Progenitor cell of endocrine pancreas (in vitro differentiated cells): Measurements from ENCODE around the gene IL17RE. TPM values are rescaled to one million over a fixed set of nuclear protein-coding genes. Genes with fewer than 3 reads are reported as not detected.

Source experiments
- DNase-seq: peaks from one replicate; pipeline ENCODE4 v3.0.0; 2021; ENCODE audit warnings: low spot score; ENCODE audit not compliant: unreplicated experiment
- H3K27ac Mint-ChIP-seq: 2 replicates; pipeline ENCODE4 v1.8.0; 2021; ENCODE audit warnings: mild to moderate bottlenecking, moderate library complexity, mixed read lengths
- H3K27me3 Mint-ChIP-seq: 2 replicates; pipeline ENCODE4 v1.8.0; 2021; ENCODE audit warnings: mixed read lengths
- H3K36me3 Mint-ChIP-seq: 2 replicates; pipeline ENCODE4 v1.8.0; 2022; ENCODE audit warnings: mixed read lengths; ENCODE audit not compliant: insufficient read depth
- H3K4me1 Mint-ChIP-seq: 2 replicates; pipeline ENCODE4 v1.8.0; 2021; ENCODE audit warnings: low read depth, mixed read lengths
- H3K4me3 Mint-ChIP-seq: 2 replicates; pipeline ENCODE4 v1.8.0; 2021; ENCODE audit warnings: low read depth, mild to moderate bottlenecking, moderate library complexity, mixed read lengths
- H3K9me3 Mint-ChIP-seq: 2 replicates; pipeline ENCODE4 v1.8.0; 2021; ENCODE audit warnings: low read depth, mixed read lengths
- total RNA-seq: library from RNA; stranded (reverse); gene quantifications from 2 replicates; pipeline ENCODE4 v1.2.1, GENCODE V29; 2021
- TF ChIP-seq, protein P1 (sequence below): fragments of 200-600 bp; sonication (generic); IDR thresholded peaks from one replicate; pipeline ENCODE4 v1.5.0; 2021; ENCODE audit warnings: antibody characterized with exemption, mild to moderate bottlenecking; ENCODE audit not compliant: unreplicated experiment

Gene IL17RE
- total RNA-seq, 1 donor from 2014 or later, result 4.9 TPM

DNA sequence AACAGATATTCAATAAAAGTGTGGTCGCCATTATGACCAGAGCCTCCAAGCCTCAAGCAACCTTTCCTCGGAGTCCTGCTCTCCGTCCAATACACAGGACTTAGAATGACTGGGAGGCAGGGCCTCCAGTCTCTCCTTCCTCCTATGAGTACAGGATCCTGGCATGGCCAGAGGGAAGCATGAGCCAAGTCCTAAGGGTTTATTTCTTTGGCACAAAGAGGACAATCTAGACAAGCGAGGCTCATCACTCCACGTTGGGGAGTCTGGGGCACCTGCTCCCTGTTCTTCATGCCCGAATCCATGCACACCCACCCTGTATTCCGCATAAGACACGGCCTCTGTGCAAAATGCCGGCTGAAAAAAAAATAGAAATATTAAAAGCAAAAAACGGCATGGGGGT is 42.7 kb downstream of the IL17RE start:
- TF ChIP-seq, protein P1, sequence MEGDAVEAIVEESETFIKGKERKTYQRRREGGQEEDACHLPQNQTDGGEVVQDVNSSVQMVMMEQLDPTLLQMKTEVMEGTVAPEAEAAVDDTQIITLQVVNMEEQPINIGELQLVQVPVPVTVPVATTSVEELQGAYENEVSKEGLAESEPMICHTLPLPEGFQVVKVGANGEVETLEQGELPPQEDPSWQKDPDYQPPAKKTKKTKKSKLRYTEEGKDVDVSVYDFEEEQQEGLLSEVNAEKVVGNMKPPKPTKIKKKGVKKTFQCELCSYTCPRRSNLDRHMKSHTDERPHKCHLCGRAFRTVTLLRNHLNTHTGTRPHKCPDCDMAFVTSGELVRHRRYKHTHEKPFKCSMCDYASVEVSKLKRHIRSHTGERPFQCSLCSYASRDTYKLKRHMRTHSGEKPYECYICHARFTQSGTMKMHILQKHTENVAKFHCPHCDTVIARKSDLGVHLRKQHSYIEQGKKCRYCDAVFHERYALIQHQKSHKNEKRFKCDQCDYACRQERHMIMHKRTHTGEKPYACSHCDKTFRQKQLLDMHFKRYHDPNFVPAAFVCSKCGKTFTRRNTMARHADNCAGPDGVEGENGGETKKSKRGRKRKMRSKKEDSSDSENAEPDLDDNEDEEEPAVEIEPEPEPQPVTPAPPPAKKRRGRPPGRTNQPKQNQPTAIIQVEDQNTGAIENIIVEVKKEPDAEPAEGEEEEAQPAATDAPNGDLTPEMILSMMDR, result no peak
- H3K27ac Mint-ChIP-seq, result peak overlapping the region; percentile 20
- H3K4me3 Mint-ChIP-seq, result peak overlapping the region; percentile 38
- peaks cover 1% of the 10 kb centered on the region for H3K4me1 Mint-ChIP-seq
- H3K27me3 Mint-ChIP-seq, result peaks cover 3% of the 10 kb centered on the region
- no peaks in the 10 kb centered on the region for H3K9me3 Mint-ChIP-seq
- DNase-seq, result no peak
- peaks cover 9% of the 10 kb centered on the region for H3K36me3 Mint-ChIP-seq

DNA sequence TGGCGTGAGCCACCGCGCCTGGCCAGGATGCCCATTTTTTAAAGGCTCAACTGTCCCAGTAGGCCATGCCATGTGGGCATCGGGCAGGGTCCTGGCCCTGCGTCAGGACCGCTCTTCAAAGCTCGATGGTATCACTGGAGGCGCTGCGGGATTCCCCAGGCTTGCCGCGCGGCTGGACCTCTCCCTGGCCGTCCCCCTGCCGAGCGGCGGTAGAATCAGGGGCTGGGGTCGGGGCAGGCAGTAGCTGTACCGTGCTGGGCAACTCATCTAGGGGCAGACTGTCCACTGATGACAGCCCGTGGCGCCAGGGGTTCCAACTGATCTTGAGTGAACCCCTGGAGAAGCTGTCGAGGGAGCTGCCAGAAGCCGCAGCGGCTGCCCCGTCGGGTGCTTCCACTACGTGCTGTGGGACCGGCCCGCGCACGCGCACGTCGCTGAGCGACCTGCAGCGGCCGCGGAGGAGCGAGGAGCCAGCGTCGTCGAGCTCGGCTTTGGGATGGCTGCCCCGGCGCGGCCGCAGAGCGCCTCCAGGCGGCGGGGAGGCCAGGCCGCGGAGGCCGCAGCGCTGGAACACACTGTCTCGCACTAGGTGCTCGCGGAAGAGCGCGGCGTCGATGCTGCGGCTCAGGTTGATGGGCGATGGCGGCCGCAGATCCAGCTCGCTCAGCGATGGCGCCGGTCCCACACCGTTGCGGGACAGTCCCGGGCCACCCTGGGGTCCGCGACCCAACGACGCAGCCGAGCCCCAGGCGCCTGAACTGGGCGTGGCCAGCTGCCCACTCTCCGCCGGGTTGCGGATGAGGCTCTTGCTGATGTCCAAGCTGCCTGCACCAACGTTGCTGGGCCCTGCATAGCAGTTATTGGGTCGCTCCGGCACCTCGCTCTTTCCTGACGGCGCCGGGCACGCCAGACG is 43.7 kb downstream of the IL17RE start:
- TF ChIP-seq, protein P1, result peak; percentile 73
- peak; percentile 71 for DNase-seq
- Mint-ChIP-seq H3K4me1 (peaks cover 1% of the 10 kb centered on the region), H3K9me3 (no peaks in the 10 kb centered on the region), H3K27ac (peak overlapping the region; percentile 69), H3K27me3 (peaks cover 3% of the 10 kb centered on the region), H3K4me3 (peak overlapping the region; percentile 71), H3K36me3 (peaks cover 5% of the 10 kb centered on the region)

DNA sequence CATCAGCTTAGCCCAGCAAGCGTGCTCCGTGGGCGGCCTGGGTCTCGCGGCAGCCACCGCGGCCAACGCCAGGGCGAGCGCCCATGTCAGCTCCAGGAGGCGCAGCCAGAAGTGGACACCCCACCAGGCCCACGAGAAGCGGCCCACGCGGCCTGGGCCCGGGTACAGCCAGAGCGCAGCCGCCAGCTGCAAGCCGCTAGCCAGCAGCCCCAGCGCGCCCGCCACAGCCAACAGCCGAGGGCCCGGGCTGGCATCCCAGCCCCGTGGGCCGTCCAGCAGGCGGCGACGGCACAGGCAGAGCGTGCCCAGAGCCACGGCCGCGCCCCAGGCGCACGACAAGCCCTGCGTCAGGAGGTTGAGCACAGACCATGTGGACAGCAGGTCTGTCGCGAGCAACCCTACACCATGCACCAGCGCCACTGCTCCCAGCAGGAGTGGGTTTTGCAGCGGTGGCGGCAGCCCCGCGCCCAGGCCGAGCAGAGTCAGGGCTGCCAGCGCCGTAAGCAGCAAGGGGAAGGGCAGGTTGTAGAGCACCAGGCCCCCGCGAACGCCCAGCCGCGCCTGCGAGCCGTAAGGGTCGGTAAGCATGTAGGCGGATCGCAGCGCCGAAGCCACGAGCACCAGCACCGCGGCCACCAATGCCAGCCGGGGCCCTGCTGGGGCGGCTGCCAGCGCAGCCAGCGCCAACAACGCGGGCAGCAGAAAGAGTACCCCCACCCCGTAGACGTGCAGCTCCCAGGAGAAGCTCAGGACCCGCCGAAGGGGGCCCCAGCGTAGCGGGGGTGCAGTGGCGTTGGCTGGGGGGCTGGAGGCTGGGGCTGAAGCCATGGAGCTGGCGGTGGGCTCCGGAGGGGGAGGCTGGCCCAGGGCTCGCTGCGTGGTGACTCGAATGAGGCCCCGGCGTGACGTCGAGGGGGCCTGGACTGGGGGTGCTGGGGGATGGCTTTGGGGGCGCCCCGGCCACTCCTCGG is 44.7 kb downstream of the IL17RE start:
- peak; percentile 56 for DNase-seq
- Mint-ChIP-seq H3K27ac (no peak overlapping the region), H3K27me3 (peaks cover 3% of the 10 kb centered on the region), H3K4me1 (peaks cover 2% of the 10 kb centered on the region), H3K4me3 (peak overlapping the region; percentile 57), H3K9me3 (no peaks in the 10 kb centered on the region), H3K36me3 (peaks cover 3% of the 10 kb centered on the region)
- TF ChIP-seq, protein P1, result peak; percentile 58

DNA sequence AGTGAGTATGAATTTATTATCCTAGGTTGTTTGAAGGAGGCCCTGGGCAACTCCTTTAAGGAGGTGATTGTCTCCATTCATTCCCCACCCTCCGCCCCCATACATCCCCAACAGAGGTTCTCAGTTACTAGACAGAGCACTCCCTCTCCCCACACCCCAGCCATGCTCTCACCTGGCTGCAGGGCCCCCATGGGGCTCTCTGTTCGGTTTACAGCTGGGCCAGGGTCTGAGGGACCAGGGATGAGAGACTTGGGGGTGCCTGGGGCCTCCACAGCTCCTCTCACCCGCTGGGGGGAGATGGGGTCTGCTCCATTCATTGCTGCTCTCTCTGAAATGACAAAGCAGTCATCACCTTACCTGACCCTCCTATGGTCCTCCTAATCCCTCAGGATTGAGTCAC is 45.9 kb downstream of the IL17RE start:
- Mint-ChIP-seq H3K9me3 (no peaks in the 10 kb centered on the region), H3K27ac (no peak overlapping the region), H3K4me1 (peaks cover 2% of the 10 kb centered on the region), H3K27me3 (peaks cover 8% of the 10 kb centered on the region), H3K4me3 (no peak overlapping the region), H3K36me3 (no peaks in the 10 kb centered on the region)
- TF ChIP-seq, protein P1, result no peak
- DNase-seq, result no peak

DNA sequence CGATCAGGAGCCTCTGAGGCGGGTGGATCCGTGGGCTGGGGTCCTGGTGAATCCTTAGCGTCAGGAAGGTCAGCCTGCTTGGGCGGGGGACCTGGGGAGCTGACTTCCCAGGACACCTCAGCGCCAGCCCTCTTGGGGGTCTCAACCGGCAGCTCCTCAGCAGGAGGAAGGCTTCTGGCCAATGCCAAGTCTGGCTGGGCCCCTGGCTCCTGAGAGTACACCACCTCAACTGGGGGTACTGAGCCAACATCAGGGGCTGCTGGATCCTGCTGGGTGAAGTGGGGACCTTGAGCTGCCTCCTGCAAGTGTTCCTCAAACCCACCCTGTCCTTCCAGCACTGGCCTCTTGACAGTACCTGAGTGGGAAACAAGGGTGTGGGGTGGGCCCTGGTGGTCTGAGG is 46.5 kb downstream of the IL17RE start:
- Mint-ChIP-seq H3K27me3 (peaks cover 8% of the 10 kb centered on the region), H3K4me3 (no peak overlapping the region), H3K4me1 (peaks cover 2% of the 10 kb centered on the region), H3K27ac (no peak overlapping the region), H3K9me3 (no peaks in the 10 kb centered on the region), H3K36me3 (no peaks in the 10 kb centered on the region)
- no peak for DNase-seq
- TF ChIP-seq, protein P1, result no peak
